ENCODE results near the gene ADAMTS17.

DNA sequence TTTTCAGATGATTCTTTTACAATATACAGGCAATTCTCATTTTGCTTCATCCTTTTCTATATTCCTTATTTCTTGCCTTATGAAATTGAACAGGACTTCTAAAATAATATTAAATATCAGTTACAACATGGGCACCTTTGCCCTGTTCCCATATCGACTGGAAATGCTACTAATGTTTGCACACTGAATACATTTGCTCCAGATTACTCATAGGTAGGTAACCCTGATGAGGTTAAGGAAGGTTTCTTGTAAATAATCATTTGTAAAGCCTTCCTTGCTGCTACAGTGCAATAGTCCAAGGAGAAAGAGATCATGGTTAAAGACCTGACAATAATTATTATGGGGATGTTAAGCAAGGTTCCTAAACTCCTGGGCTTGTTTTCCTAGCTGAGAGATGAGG lies 175.5 kb downstream of the ADAMTS17 start:
- TF ChIP-seq, protein P1, sequence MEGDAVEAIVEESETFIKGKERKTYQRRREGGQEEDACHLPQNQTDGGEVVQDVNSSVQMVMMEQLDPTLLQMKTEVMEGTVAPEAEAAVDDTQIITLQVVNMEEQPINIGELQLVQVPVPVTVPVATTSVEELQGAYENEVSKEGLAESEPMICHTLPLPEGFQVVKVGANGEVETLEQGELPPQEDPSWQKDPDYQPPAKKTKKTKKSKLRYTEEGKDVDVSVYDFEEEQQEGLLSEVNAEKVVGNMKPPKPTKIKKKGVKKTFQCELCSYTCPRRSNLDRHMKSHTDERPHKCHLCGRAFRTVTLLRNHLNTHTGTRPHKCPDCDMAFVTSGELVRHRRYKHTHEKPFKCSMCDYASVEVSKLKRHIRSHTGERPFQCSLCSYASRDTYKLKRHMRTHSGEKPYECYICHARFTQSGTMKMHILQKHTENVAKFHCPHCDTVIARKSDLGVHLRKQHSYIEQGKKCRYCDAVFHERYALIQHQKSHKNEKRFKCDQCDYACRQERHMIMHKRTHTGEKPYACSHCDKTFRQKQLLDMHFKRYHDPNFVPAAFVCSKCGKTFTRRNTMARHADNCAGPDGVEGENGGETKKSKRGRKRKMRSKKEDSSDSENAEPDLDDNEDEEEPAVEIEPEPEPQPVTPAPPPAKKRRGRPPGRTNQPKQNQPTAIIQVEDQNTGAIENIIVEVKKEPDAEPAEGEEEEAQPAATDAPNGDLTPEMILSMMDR (IDR thresholded peaks at IDR 0.05; ENCODE audit: low read depth, low read length, poor library complexity, severe bottlenecking) = no peak
- TF ChIP-seq EZH2phosphoT487 (IDR thresholded peaks at IDR 0.05; ENCODE audit: borderline replicate concordance, low read length) = no peak

All from DOHH2 (cell line).